NCI-H128 (cell line): ENCODE data around the gene DGKI.

Source experiments
- DNase-seq: peaks from one replicate; lab custom pipeline; 2025; ENCODE audit not compliant: unreplicated experiment; lab: John Stamatoyannopoulos, UW

DGKI gene

DNA sequence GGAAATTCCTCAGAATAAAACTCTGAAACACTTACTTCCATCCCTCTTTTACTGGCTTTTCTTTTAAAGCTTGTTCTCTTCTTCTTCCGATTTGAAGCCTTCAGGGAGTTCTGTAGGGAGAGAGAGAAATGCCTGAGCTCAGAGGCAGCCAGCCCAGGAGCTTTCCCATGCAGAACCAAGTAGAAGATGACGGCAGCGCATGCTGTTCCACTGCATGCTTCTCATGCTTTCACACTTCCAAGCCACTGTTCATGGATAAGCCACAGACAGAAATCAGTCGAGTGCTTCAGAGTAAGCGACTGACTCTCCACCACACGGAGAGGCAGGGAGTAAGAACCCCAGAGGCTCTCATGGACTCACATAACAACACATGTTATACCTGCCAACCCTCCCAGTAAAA, 237.3 kb downstream of the DGKI start:
- no peak for DNase-seq

DNA sequence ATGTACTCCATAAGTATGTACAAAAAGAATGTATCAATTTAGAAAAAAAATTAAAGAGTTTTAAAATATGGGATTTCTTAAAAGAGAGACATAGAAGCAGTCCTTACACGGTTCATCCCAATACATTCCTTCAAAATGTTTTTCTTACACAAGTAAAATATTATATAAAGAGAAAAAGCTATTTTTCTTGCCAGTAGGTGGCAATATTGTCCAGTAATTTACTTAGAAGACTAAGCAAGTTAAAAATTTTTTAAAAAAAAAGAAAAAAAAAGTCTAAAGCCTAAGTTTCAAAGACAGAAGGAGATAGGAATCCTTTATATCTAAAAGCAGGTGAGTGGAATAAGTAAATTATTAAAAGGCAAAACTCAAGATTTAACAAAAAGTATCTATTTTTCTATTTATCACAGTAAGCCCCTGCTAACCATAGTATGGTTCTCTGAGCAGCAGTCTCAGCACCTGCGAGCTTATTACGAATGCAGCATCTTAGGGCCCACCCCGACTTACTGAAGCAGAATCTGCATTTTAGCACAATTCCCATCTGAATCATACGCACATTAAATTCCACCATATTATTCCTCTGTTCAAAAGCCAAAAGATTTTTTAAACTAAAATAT, 240.6 kb downstream of the DGKI start:
- DNase-seq = no peak

DNA sequence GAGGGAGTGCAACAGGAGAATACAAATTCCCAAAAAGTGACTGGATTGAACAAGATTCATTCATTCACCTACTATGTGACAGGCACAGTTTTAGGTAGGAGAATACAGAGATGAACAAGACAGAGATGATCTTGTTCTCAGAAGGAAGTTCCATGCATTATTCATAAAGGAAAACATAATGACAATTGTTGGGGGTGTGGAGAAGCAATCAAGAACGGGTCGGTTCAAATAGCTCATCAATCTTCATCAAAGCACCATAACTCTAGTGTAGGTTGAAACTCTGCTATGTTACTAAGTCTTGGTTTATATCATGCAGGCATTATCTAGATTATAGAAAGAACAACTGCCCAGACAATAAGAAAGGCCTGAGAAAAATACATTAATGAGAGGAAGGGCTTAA, 243.7 kb downstream of the DGKI start:
- DNase-seq = no peak

- no peak for DNase-seq
Observed at GRCh38 chr7:137601642-137602041, 245.1 kb downstream of the DGKI start.

- DNase-seq = no peak
Observed at GRCh38 chr7:137597856-137598255, 248.9 kb downstream of the DGKI start.

GRCh38 chr7:137593115-137593711, 253.6 kb downstream of the DGKI start:
- DNase-seq = no peak

GRCh38 chr7:137592232-137592896, 254.4 kb downstream of the DGKI start:
- peak; percentile 26 for DNase-seq

DNA sequence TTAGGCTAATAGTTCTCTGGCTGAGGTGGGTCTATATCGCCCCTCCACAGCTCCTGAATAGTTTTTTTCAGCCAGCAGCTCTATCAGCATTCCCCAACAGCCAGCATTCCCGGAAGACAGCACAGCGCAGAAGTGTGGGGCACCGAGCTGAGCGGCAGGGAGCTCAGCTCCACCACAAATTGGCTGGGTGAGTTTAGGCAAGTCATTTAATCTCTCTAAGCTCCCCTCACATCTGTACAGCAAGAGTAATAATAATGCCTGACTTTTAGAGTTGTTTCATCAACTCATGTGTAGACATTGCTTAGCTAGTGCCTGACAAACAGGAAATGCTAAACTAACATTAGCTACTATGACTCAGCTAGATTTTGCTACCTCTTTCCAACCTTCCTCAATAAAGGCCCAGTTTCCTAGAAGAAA, 255.3 kb downstream of the DGKI start:
- DNase-seq = no peak

DNA sequence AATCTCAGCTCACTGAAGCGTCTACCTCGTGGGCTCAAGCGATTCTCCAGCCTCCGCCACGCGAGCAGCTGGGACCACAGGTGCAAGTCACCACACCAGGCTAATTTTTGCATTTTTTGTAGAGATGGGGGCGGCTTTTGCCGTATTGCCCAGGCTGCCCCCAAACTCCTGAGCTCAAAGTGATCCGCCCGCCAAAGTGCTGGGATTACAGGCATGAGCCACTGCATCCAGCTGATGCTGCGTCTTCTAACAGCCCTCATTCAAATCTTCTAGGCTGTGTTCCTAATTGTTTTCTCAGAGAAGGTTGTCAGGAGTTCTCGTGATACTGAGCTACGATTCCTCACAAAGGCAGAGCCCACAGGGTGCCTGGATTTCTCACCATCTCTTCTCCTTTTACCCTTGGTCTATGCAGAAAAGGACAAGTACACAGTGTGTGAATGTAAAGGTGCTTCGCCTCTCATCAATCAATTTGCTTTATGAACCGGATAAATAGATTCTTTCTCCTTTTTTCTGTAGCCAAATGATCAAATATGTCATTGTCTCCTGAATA, 255.9 kb downstream of the DGKI start:
- DNase-seq = no peak

GRCh38 chr7:137590071-137590755, 256.6 kb downstream of the DGKI start:
- no peak for DNase-seq

GRCh38 chr7:137587326-137587725, 259.4 kb downstream of the DGKI start:
- no peak for DNase-seq

DNA sequence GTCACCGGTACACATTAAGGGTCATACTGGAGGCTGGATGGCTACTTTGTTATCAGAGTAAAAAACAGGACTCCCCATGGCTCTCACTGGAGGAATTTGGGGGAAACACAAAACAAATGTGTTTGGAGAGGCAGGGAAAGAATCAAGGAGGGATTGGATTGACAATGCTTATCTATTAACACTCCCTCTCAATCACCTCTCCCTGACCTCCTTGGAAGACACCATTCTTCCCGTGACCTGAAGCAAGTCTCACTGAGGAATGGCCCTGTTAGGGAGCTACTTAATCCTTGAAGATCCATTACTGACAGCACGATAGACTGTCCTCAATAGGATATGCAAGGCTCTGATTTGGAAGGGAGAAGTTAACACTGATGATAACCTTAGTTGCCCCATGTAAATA, 261.2 kb downstream of the DGKI start:
- no peak for DNase-seq

DNA sequence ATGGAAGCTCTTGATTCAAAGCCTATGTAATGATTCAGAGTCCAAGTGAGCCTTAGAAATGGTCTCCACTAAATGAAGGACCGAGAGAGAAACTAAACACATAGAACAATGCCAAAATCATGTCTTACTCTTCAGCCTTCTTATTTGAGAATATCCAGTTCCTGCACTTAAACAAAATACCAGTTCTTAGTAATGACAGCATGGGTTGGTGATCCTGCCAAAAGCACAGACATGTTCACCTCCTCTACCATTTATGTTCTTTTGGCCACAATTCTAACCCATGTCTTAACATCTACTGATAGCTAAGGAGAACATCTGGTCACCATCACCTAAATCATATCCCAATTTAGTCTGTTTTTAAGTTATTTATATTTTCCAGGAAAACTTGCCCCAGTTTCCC, 263.6 kb downstream of the DGKI start:
- no peak for DNase-seq

- no peak for DNase-seq
Observed at GRCh38 chr7:137579913-137580640, 266.7 kb downstream of the DGKI start.

- DNase-seq = no peak
Observed at GRCh38 chr7:137578541-137578940, 268.2 kb downstream of the DGKI start.

DNA sequence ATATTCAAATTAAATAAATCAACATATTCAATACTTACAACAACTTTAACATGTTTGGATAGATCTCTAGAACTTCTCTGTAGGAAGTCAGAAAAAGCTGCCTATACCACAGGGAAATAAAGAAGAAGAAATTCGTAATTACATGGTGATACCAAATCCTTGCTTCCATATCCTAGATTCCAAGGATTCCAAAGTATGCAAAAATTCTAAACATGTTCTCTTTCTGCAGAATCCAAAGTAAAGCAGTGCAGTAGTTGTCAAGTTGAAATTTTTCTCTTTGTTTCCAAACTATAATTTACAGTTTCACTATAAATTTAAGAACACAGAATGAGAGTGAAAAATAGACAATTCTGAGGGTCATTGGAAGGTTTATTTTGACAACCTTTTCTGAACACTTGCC, 269.6 kb downstream of the DGKI start:
- DNase-seq = no peak

DNA sequence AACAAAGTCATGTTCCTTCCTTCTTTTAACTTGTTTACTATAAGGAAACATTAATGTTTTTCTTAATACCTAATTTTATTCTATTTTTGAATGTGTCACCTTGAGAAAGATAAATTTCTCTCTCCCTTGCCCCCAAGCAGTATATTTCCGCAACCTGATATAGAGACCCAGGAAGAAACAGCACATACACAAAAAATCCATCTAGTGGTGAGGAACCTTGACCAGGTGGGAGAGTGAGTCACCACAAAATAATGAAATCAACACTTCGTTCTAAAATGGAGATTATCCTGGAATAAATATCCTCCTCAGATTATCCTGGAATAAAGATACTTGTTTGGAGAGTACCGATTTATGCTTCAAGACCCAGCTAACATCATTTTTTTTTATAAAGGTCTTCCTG, 270.3 kb downstream of the DGKI start:
- DNase-seq = no peak

- no peak for DNase-seq
Observed at GRCh38 chr7:137574812-137575211, 272.0 kb downstream of the DGKI start.

DNA sequence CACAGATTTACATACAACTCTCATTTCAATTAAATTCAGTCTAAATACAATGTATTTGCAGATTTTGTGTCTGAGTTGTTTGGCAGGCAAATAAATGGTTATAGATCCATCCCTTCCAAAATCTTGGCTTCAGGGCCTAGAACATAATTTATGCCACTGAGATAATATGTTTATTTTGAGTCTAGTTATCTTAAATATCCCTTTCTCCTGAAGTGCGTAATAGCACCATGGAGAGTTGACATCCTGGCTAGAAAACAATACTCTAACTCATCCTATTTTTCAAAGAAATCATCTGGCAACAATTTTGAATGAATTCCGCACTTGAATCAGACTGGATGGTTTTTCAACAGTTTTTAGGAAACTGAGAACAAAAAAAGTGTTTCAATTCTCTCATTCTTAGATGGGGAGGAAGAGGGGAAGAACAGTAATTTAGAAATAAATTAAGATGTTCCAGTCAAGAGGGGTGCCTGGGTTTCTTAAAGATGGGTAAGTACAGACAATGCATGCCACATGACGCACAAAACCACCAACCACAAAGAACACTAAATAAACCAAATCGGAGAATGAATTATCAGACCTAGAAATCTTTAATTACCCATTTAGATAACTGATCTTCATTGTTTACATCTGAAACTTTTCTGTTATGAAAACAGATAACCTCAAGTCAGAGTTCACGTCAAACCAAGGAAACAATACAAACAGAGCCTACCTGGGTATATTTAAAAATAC, 274.6 kb downstream of the DGKI start:
- DNase-seq = no peak

DNA sequence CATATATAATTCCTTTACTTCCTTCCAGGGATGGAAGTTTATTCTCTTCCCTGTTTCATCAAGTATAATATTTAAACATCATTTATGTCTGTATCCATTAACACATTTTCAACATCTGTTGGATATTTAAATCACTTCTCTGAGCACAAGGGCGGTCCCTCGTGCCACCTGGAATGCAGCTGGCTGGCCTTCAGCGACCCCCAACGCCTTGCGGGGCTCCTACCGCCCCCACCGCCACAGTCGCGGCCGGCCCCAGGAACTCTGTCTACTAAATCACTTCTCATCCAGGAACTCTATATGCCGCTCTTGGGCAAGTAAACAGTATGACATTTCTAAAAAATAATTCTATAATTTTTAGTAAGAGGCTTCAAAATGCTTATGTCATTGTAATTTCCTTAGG, 282.1 kb downstream of the DGKI start:
- DNase-seq = no peak
